ENCODE results near the gene ZSCAN25. TPM values are rescaled to one million over a fixed set of nuclear protein-coding genes. Genes with fewer than 3 reads are reported as not detected.

The ZSCAN25 gene
- total RNA-seq, 1 experiment from 2014 or later, result 15.0 TPM

Other genes with a start within 250 kb of the ZSCAN25 start
- gene ARPC1B, start 242.2 kb upstream of the ZSCAN25 start, total RNA-seq (2014; rRNA removed; shearing (Covaris generic)), result 987 and 1,117 TPM in 2 replicates
- gene PDAP1, start 208.3 kb upstream of the ZSCAN25 start, total RNA-seq (2014; rRNA removed; shearing (Covaris generic)), result 51.2 and 57.8 TPM in 2 replicates
- gene BUD31, start 208.0 kb upstream of the ZSCAN25 start, total RNA-seq (2014; rRNA removed; shearing (Covaris generic)), result 120 and 130 TPM in 2 replicates
- 18.2 and 22.3 TPM in 2 replicates for gene PTCD1, start 178.1 kb upstream of the ZSCAN25 start, total RNA-seq (2014; rRNA removed; shearing (Covaris generic))
- gene CPSF4, start 178.0 kb upstream of the ZSCAN25 start, total RNA-seq (2014; rRNA removed; shearing (Covaris generic)), result 101 and 112 TPM in 2 replicates
- gene ATP5MF, start 150.8 kb upstream of the ZSCAN25 start, total RNA-seq (2014; rRNA removed; shearing (Covaris generic)), result 918 and 1,014 TPM in 2 replicates
- gene ZNF789, start 144.1 kb upstream of the ZSCAN25 start, total RNA-seq (2014; rRNA removed; shearing (Covaris generic)), result 18.6 and 20.4 TPM in 2 replicates
- gene ZNF394, start 116.7 kb upstream of the ZSCAN25 start, total RNA-seq (2014; rRNA removed; shearing (Covaris generic)), result 21.0 and 28.5 TPM in 2 replicates
- gene ZKSCAN5, start 112.3 kb upstream of the ZSCAN25 start, total RNA-seq (2014; rRNA removed; shearing (Covaris generic)), result 8.5 and 9.7 TPM in 2 replicates
- gene FAM200A, start 64.8 kb upstream of the ZSCAN25 start, total RNA-seq (2014; rRNA removed; shearing (Covaris generic)), result 1.6 and 1.7 TPM in 2 replicates
- 38.6 and 39.7 TPM in 2 replicates for gene ZNF655, start 58.3 kb upstream of the ZSCAN25 start, total RNA-seq (2014; rRNA removed; shearing (Covaris generic))
- 0.05 TPM in 1 of 2 replicates, not detected in the other for gene TMEM225B, start 18.7 kb upstream of the ZSCAN25 start, total RNA-seq (2014; rRNA removed; shearing (Covaris generic))
- gene CYP3A5, start 63.0 kb downstream of the ZSCAN25 start, total RNA-seq (2014; rRNA removed; shearing (Covaris generic)), result 96.3 and 108 TPM in 2 replicates
- gene CYP3A7, start 118.2 kb downstream of the ZSCAN25 start, total RNA-seq (2014; rRNA removed; shearing (Covaris generic)), result 0.10 TPM in 1 of 2 replicates, not detected in the other
- gene CYP3A4, start 167.2 kb downstream of the ZSCAN25 start, total RNA-seq (2014; rRNA removed; shearing (Covaris generic)), result not detected in 2 replicates
- gene CYP3A43, start 211.1 kb downstream of the ZSCAN25 start, total RNA-seq (2014; rRNA removed; shearing (Covaris generic)), result not detected in 2 replicates

Data from HT-29 (cell line).